Measurements from ENCODE around the gene PCID2.
"Not testable (repeated sequence)": the region's sequence is repeated elsewhere in the genome, so short reads cannot be mapped to it uniquely, and the experiment has no call there.

PCID2 gene

GRCh38 chr13:113208421-113209335 is at the start of gene PCID2:
Gene PCID2, minus strand, starts transcription at chr13:113208669. Its CDS starts 35 bp downstream, at chr13:113208634.
- Histone ChIP-seq H3K9ac (ENCODE audit: low read length) (peak within 1 kb of the TSS; percentile 89), H3K4me1 (ENCODE audit: control insufficient read depth, low read depth, low read length) (peaks cover 10% of the 10 kb centered on the region), H3K36me3 (ENCODE audit: control insufficient read depth, low read depth, low read length) (peaks cover 21% of the 10 kb centered on the region), H3K9me3 (ENCODE audit: control insufficient read depth, low read depth, low read length) (no peaks in the 10 kb centered on the region), H3K27ac (ENCODE audit: low read length) (peak within 1 kb of the TSS; percentile 70), H3K4me3 (ENCODE audit: low read length) (peak within 1 kb of the TSS; percentile 86), H3K27me3 (ENCODE audit: control insufficient read depth, insufficient read depth, low read length) (no peaks in the 10 kb centered on the region)

DNA sequence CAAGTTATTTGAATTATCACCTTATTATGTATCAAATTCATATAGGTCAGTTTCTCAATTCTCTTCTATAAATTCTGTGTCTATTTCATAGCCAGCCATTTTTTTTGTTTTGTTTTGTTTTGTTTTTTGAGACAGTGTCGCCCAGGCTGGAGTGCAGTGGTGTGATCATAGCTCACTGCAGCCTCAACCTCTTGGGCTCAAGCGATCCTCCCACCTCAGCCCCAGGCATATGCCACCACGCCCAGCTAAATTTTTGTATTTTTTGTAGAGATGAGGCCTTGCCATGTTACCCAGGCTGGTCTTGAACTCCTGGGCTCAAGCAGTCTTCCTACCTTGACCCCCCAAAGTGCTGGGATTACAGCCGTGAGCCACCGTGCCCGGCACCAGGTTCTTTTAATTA is 49.4 kb upstream of the PCID2 start:
- H3K4me3 ChIP-seq (ENCODE audit: low read length); H3K9me3 ChIP-seq (ENCODE audit: control insufficient read depth, low read depth, low read length); H3K27me3 ChIP-seq (ENCODE audit: control insufficient read depth, insufficient read depth, low read length); H3K27ac ChIP-seq (ENCODE audit: low read length); H3K9ac ChIP-seq (ENCODE audit: low read length); H3K4me1 ChIP-seq (ENCODE audit: control insufficient read depth, low read depth, low read length): not testable (repeated sequence)
- H3K36me3 ChIP-seq (ENCODE audit: control insufficient read depth, low read depth, low read length) = peaks cover 89% of the 10 kb centered on the region

GRCh38 chr13:113252516-113253095 is 44.1 kb upstream of the PCID2 start:
- H3K27me3 ChIP-seq (ENCODE audit: control insufficient read depth, insufficient read depth, low read length) = no peaks in the 10 kb centered on the region
- no peaks in the 10 kb centered on the region for H3K4me1 ChIP-seq (ENCODE audit: control insufficient read depth, low read depth, low read length)
- no peaks in the 10 kb centered on the region for H3K9me3 ChIP-seq (ENCODE audit: control insufficient read depth, low read depth, low read length)
- H3K36me3 ChIP-seq (ENCODE audit: control insufficient read depth, low read depth, low read length) = peaks cover 90% of the 10 kb centered on the region
- H3K27ac ChIP-seq (ENCODE audit: low read length) = no peak overlapping the region
- H3K4me3 ChIP-seq (ENCODE audit: low read length) = no peak overlapping the region
- H3K9ac ChIP-seq (ENCODE audit: low read length) = no peak overlapping the region

GRCh38 chr13:113245849-113246796 is 37.7 kb upstream of the PCID2 start:
- Histone ChIP-seq H3K4me1 (ENCODE audit: control insufficient read depth, low read depth, low read length) (no peaks in the 10 kb centered on the region), H3K9me3 (ENCODE audit: control insufficient read depth, low read depth, low read length) (no peaks in the 10 kb centered on the region), H3K9ac (ENCODE audit: low read length) (no peak overlapping the region), H3K4me3 (ENCODE audit: low read length) (no peak overlapping the region), H3K27ac (ENCODE audit: low read length) (no peak overlapping the region), H3K27me3 (ENCODE audit: control insufficient read depth, insufficient read depth, low read length) (no peaks in the 10 kb centered on the region), H3K36me3 (ENCODE audit: control insufficient read depth, low read depth, low read length) (peaks cover 87% of the 10 kb centered on the region)

GRCh38 chr13:113243847-113244246 is 35.4 kb upstream of the PCID2 start:
- no peaks in the 10 kb centered on the region for H3K27me3 ChIP-seq (ENCODE audit: control insufficient read depth, insufficient read depth, low read length)
- H3K36me3 ChIP-seq (ENCODE audit: control insufficient read depth, low read depth, low read length) = peaks cover 89% of the 10 kb centered on the region
- no peak overlapping the region for H3K27ac ChIP-seq (ENCODE audit: low read length)
- no peaks in the 10 kb centered on the region for H3K4me1 ChIP-seq (ENCODE audit: control insufficient read depth, low read depth, low read length)
- no peaks in the 10 kb centered on the region for H3K9me3 ChIP-seq (ENCODE audit: control insufficient read depth, low read depth, low read length)
- H3K4me3 ChIP-seq (ENCODE audit: low read length) = no peak overlapping the region
- H3K9ac ChIP-seq (ENCODE audit: low read length) = no peak overlapping the region

- not testable (repeated sequence) for H3K27me3 ChIP-seq (ENCODE audit: control insufficient read depth, insufficient read depth, low read length); H3K9me3 ChIP-seq (ENCODE audit: control insufficient read depth, low read depth, low read length); H3K9ac ChIP-seq (ENCODE audit: low read length); H3K4me3 ChIP-seq (ENCODE audit: low read length); H3K4me1 ChIP-seq (ENCODE audit: control insufficient read depth, low read depth, low read length); H3K27ac ChIP-seq (ENCODE audit: low read length)
- peaks cover 84% of the 10 kb centered on the region for H3K36me3 ChIP-seq (ENCODE audit: control insufficient read depth, low read depth, low read length)
Observed at GRCh38 chr13:113241623-113242022, 33.2 kb upstream of the PCID2 start.

GRCh38 chr13:113239986-113240385 is 31.5 kb upstream of the PCID2 start:
- H3K4me1 ChIP-seq (ENCODE audit: control insufficient read depth, low read depth, low read length) = no peaks in the 10 kb centered on the region
- H3K27me3 ChIP-seq (ENCODE audit: control insufficient read depth, insufficient read depth, low read length) = no peaks in the 10 kb centered on the region
- H3K36me3 ChIP-seq (ENCODE audit: control insufficient read depth, low read depth, low read length) = peaks cover 76% of the 10 kb centered on the region
- H3K4me3 ChIP-seq (ENCODE audit: low read length) = no peak overlapping the region
- no peak overlapping the region for H3K9ac ChIP-seq (ENCODE audit: low read length)
- H3K9me3 ChIP-seq (ENCODE audit: control insufficient read depth, low read depth, low read length) = no peaks in the 10 kb centered on the region
- H3K27ac ChIP-seq (ENCODE audit: low read length) = no peak overlapping the region

- Histone ChIP-seq H3K4me1 (ENCODE audit: control insufficient read depth, low read depth, low read length) (no peaks in the 10 kb centered on the region), H3K27me3 (ENCODE audit: control insufficient read depth, insufficient read depth, low read length) (no peaks in the 10 kb centered on the region), H3K4me3 (ENCODE audit: low read length) (no peak overlapping the region), H3K36me3 (ENCODE audit: control insufficient read depth, low read depth, low read length) (peaks cover 76% of the 10 kb centered on the region), H3K9ac (ENCODE audit: low read length) (no peak overlapping the region), H3K27ac (ENCODE audit: low read length) (no peak overlapping the region), H3K9me3 (ENCODE audit: control insufficient read depth, low read depth, low read length) (no peaks in the 10 kb centered on the region)
Observed at GRCh38 chr13:113239357-113239756, 30.9 kb upstream of the PCID2 start.

DNA sequence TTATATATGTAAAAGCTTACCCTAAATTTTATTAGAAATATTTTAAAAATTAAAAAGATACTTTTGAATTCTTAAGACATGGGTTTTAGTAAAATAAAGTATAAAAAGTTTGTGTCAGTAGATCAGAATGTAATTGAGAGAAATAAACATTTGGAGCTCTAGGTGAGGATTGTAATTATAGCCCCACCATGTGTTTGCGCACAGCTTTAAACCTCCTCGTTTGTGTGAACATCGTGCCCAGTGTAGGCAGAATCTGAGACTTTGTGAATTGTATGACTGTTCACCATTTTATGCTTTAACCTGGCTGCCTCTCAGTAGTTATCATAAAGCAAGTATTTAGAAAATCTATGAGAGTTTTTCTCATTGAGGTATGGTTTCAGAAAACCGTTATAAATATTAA is 30.1 kb upstream of the PCID2 start:
- no peak overlapping the region for H3K27ac ChIP-seq (ENCODE audit: low read length)
- peaks cover 76% of the 10 kb centered on the region for H3K36me3 ChIP-seq (ENCODE audit: control insufficient read depth, low read depth, low read length)
- H3K9me3 ChIP-seq (ENCODE audit: control insufficient read depth, low read depth, low read length) = no peaks in the 10 kb centered on the region
- H3K27me3 ChIP-seq (ENCODE audit: control insufficient read depth, insufficient read depth, low read length) = no peaks in the 10 kb centered on the region
- H3K9ac ChIP-seq (ENCODE audit: low read length) = no peak overlapping the region
- no peaks in the 10 kb centered on the region for H3K4me1 ChIP-seq (ENCODE audit: control insufficient read depth, low read depth, low read length)
- no peak overlapping the region for H3K4me3 ChIP-seq (ENCODE audit: low read length)

GRCh38 chr13:113233101-113233500 is 24.6 kb upstream of the PCID2 start:
- Histone ChIP-seq H3K27ac (ENCODE audit: low read length) (no peak overlapping the region), H3K9me3 (ENCODE audit: control insufficient read depth, low read depth, low read length) (no peaks in the 10 kb centered on the region), H3K4me1 (ENCODE audit: control insufficient read depth, low read depth, low read length) (no peaks in the 10 kb centered on the region), H3K27me3 (ENCODE audit: control insufficient read depth, insufficient read depth, low read length) (no peaks in the 10 kb centered on the region), H3K9ac (ENCODE audit: low read length) (no peak overlapping the region), H3K4me3 (ENCODE audit: low read length) (no peak overlapping the region), H3K36me3 (ENCODE audit: control insufficient read depth, low read depth, low read length) (peaks cover 61% of the 10 kb centered on the region)
